Measurements from ENCODE around the gene ADAMTS19. TPM values are rescaled to one million over a fixed set of nuclear protein-coding genes. Genes with fewer than 3 reads are reported as not detected.

Gene ADAMTS19
- total and polyA plus RNA-seq, 2 of the 13 experiments (the other 11 are each of a cell fraction or from before 2014, with no cell fraction given) = not detected

GRCh38 chr5:129506086-129506485, 46.0 kb downstream of the ADAMTS19 start:
- Histone ChIP-seq H3K4me1 (ENCODE audit: insufficient read depth, low read length) (no peaks in the 10 kb centered on the region), H3K4me3 (replicated peaks in 1 of 3; ENCODE audit: insufficient read depth in 1 of 3, low read depth in 2 of 3, low read length in 3 of 3) (no peak overlapping the region), H3K27ac (ENCODE audit: extremely low read length, insufficient read depth, low read length) (no peak overlapping the region), H3K4me2 (ENCODE audit: low read depth, low read length) (no peak overlapping the region), H3K27me3 (ENCODE audit: control insufficient read depth in 1 of 2, insufficient read depth in 2 of 2, low read length in 2 of 2) (no peaks in the 10 kb centered on the region), H3K79me2 (ENCODE audit: insufficient read depth, low read length) (no peaks in the 10 kb centered on the region), H4K20me1 (ENCODE audit: insufficient read depth, low read length) (no peaks in the 10 kb centered on the region), H3K36me3 (replicated peaks in 1 of 2; ENCODE audit: control insufficient read depth in 1 of 2, insufficient read depth in 2 of 2, low read length in 2 of 2) (no peaks in the 10 kb centered on the region), H3K9me3 (ENCODE audit: low read length) (no peaks in the 10 kb centered on the region), H3K9ac (ENCODE audit: insufficient read depth, low read depth, low read length) (no peak overlapping the region), H2AFZ (ENCODE audit: low read length) (no peak overlapping the region)
- ATAC-seq (no peak), FAIRE-seq (no peak), DNase-seq (ENCODE audit: low spot score) (no peak)
- BruUV-seq (replicated peaks) = no TSS peak
- in situ Hi-C loops (cut with HindIII; ENCODE audit: extremely low pct_ligation_motif_present, low pct_unique_long_range_greater_than_20kb) = no loop called here
- 0% methylated on average over 1 of the region's 1 CpG for WGBS (ENCODE audit: low lambda C conversion rate)
- ChIA-PET POLR2A (no interaction called here), CTCF (ENCODE audit: low intra/inter-chr PET ratio, low total read pairs) (no interaction called here)
- TF ChIP-seq, protein P1, sequence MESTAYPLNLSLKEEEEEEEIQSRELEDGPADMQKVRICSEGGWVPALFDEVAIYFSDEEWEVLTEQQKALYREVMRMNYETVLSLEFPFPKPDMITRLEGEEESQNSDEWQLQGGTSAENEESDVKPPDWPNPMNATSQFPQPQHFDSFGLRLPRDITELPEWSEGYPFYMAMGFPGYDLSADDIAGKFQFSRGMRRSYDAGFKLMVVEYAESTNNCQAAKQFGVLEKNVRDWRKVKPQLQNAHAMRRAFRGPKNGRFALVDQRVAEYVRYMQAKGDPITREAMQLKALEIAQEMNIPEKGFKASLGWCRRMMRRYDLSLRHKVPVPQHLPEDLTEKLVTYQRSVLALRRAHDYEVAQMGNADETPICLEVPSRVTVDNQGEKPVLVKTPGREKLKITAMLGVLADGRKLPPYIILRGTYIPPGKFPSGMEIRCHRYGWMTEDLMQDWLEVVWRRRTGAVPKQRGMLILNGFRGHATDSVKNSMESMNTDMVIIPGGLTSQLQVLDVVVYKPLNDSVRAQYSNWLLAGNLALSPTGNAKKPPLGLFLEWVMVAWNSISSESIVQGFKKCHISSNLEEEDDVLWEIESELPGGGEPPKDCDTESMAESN (CRISPR knock-in tag; conservative IDR thresholded peaks at IDR 0.05) = no peak
- TF ChIP-seq ZNF569 (CRISPR knock-in tag; IDR thresholded peaks at IDR 0.05; ENCODE audit: borderline replicate concordance) = no peak
- TF ChIP-seq ZKSCAN5 (CRISPR knock-in tag; IDR thresholded peaks at IDR 0.05) = no peak
- TF ChIP-seq ZFP82 (CRISPR knock-in tag; IDR thresholded peaks at IDR 0.05; ENCODE audit: borderline replicate concordance) = no peak
- no peak for TF ChIP-seq ZNF234 (CRISPR knock-in tag; conservative IDR thresholded peaks at IDR 0.05)
- no peak for TF ChIP-seq CBX1 (IDR thresholded peaks at IDR 0.05; ENCODE audit: low read depth)
- TF ChIP-seq ZBTB21 (CRISPR knock-in tag; IDR thresholded peaks at IDR 0.05) = no peak
- TF ChIP-seq DNMT3B (CRISPR knock-in tag; conservative IDR thresholded peaks at IDR 0.05) = no peak
- no peak for TF ChIP-seq ZNF841 (CRISPR knock-in tag; IDR thresholded peaks at IDR 0.05; ENCODE audit: borderline replicate concordance)
- no peak for TF ChIP-seq ARID4A (CRISPR knock-in tag; IDR thresholded peaks at IDR 0.05; ENCODE audit: borderline replicate concordance)
- TF ChIP-seq, protein P2, sequence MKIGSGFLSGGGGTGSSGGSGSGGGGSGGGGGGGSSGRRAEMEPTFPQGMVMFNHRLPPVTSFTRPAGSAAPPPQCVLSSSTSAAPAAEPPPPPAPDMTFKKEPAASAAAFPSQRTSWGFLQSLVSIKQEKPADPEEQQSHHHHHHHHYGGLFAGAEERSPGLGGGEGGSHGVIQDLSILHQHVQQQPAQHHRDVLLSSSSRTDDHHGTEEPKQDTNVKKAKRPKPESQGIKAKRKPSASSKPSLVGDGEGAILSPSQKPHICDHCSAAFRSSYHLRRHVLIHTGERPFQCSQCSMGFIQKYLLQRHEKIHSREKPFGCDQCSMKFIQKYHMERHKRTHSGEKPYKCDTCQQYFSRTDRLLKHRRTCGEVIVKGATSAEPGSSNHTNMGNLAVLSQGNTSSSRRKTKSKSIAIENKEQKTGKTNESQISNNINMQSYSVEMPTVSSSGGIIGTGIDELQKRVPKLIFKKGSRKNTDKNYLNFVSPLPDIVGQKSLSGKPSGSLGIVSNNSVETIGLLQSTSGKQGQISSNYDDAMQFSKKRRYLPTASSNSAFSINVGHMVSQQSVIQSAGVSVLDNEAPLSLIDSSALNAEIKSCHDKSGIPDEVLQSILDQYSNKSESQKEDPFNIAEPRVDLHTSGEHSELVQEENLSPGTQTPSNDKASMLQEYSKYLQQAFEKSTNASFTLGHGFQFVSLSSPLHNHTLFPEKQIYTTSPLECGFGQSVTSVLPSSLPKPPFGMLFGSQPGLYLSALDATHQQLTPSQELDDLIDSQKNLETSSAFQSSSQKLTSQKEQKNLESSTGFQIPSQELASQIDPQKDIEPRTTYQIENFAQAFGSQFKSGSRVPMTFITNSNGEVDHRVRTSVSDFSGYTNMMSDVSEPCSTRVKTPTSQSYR (CRISPR knock-in tag; IDR thresholded peaks at IDR 0.05; ENCODE audit: borderline replicate concordance) = no peak
- TF ChIP-seq ZNF747 (CRISPR knock-in tag; IDR thresholded peaks at IDR 0.05; ENCODE audit: borderline replicate concordance) = no peak
- no peak for TF ChIP-seq GABPA (IDR thresholded peaks at IDR 0.05; ENCODE audit: low read depth, low read length)
- no peak for TF ChIP-seq GABPA (CRISPR knock-in tag; IDR thresholded peaks at IDR 0.05; ENCODE audit: low read depth)
- TF ChIP-seq FIP1L1 (IDR thresholded peaks at IDR 0.05; ENCODE audit: borderline replicate concordance, insufficient read depth, low read depth, low read length) = no peak
- TF ChIP-seq POLR2G (IDR thresholded peaks at IDR 0.05; ENCODE audit: low read depth, low read length) = no peak
- intact Hi-C loops (cut with micrococcal nuclease; ENCODE audit: unreplicated experiment) = no loop called here

Data from HepG2 (cell line).